ENCODE measurements around the gene RNF215.

The RNF215 gene

DNA sequence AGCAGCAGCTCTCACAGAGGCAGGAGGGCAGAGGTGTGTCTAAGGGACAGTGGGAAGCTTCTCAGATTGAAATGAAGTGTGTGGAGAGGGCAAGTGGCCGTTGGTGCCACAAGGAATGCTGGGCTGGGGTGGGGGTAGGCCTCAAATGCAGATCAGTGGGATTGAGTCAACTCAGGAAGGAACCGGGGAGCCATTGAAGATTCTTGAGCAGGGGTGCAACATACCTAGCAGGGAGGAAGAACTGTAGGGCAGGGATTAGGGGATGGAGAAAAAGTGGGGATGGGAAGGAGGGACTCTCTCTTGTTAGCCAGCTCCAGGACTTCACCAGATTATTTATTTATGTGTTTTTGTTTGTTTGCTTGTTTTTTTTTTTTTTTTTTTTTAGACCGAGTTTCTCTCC is 6.7 kb upstream of the RNF215 start:
- DNase-seq = no peak

DNA sequence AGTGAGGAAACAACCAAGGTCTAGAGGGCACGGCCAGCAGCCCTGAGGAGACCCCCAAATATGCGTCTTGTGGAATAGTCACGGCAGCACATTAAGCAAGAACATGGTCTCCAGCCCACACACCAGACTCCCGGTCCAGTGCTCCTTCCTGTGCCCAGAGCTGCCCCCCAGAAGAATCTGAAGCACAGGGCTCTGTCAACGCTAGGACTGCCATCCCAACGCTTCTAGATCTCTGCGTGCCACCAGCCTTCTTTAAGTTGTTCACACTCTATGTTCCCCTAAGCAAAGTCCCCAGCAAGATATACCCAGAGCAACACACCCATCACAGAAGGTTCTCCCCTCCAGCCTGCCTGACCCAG is 6.1 kb upstream of the RNF215 start:
- DNase-seq = no peak

DNA sequence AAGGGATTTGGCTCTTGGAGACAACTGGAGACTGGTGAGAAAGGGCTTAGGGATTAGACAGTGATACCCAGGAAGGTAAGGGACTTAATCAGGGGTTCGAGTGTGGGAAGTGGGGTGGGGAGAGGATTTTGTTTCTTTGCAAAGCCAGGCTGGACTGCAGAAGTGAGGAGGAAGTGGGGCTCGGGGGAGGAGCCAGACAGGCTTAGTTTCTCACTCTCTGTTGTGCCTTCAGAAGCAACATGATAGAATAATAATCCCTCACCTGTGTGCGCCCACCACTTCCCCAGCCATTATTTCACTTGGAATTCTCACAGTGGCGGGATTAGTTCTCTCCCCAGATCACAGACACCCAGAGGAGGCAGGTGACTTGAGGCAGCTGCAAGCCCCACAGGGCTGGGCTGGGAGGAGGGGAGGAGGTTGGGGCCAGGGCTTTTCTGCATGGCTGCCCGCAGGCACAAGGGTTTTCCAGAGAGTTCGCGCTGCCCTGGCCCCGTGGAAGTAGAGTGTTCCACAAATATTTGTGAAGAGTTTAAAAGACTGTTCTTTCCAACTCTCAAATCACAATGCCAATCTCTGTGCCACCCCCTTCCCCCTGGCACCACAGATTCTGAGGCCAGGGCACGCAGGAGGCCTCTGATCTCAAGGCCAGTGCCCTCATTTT is 5.6 kb upstream of the RNF215 start:
- no peak for DNase-seq

GRCh38 chr22:30390974-30391691 is 3.9 kb upstream of the RNF215 start:
- peak; percentile 79 for DNase-seq

GRCh38 chr22:30386608-30386959 is 627 bp downstream of the RNF215 start:
- DNase-seq = no peak

DNA sequence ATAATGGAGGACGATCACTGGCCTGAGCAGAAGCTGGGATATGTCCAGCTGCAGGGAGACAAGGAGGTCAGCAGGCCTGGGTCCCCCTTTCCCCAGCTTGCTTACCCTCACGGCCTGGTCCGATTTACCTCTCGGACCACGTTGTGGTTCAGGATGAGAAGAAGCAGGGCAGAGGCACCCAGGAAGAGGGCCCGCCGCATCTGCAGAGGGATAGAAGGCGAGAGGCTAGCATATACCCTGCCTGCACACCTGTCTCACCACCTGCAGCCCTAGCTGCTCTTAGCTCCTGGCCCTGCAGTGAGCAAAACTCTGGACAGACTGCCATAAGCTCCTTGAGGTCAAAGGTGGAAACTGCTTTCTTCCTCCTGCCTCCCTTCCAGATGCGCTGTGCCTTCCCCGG is 1.3 kb downstream of the RNF215 start:
- DNase-seq = no peak

DNA sequence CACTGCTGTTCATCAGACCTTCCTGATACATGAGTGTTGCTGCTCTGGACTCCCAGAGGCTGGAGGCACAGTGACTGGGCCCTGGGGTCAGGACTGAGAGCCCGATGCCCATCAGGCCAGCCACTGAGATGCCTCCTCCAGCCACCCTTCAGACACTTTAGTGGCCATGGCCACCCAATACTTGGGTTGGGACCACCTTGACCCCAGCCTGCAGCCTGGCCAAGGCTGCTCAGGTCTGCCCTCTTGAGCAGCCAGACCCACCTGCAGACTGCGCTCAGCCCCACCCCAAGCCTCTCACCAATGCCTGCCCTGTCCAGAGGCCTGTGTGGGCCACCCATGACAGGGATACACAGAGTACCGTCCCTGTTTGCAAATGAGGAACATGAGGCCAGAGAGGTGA is 4.2 kb downstream of the RNF215 start:
- no peak for DNase-seq

DNA sequence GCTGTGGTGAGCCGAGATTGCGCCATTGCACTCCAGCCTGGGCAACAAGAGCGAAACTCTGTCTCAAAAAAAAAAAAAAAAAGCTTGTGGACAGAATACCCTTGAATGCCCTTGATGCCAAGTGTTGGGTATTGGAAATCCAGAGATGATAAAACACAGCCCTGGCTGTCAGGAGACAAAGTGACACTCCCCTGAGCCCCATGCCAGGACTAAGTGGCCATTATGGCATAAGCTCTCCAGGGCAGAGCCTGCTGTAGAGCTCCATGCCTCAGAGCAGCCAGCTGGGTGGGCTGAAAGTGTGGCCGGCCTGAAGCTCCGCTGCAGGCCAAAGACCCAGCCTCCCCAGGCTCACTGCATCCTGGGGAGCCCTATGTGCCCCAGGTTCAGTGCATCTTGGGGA is 4.9 kb downstream of the RNF215 start:
- DNase-seq = no peak

GRCh38 chr22:30381264-30381663 is 5.9 kb downstream of the RNF215 start:
- peak; percentile 44 for DNase-seq

DNA sequence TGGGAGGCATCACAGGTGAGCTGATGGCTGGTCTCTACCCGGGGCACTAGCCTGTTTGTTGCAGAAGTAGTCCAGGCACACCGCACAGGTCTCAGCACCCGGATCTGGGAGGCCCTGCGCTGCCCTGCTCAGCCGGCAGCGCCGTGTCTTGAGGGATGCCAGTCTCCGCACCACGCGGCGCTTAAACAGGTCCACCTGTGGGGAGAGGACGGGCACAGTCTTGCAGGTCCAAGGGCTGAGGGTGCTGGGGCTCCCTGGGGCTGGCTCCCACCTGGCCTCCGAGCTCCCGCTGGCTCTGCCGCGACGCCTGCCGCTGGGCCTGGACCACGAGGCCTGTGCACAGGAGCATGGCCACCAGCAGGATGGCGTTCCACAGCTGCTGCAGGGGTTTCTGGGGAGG is 7.2 kb downstream of the RNF215 start:
- DNase-seq = no peak

DNA sequence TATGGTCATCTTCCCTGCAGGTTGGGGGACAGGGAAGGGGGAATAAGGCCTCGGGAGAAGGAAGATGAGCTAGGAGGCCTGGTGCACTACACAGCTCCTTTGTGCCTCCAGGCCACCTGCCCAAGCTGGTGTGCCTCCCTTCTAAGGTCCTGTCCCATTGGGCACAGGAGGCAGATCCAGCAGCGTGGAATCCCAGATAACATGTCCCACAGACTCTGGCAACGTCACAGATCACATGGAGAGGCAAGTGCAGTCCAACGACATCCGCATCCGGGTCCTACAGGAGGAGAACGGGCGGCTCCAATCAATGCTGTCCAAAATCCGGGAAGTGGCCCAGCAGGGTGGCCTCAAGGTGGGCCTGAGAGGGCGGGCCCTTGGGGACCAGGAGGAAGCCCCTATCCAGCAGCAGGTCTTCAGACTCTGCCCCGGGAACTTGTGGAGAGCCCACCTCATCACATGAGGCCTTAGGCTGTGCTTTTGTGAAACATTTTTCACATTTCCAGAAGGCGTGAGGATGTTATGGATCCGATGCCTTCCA is 11.8 kb downstream of the RNF215 start:
- DNase-seq = no peak

GRCh38 chr22:30373331-30374325 is 13.6 kb downstream of the RNF215 start:
- no peak for DNase-seq

DNA sequence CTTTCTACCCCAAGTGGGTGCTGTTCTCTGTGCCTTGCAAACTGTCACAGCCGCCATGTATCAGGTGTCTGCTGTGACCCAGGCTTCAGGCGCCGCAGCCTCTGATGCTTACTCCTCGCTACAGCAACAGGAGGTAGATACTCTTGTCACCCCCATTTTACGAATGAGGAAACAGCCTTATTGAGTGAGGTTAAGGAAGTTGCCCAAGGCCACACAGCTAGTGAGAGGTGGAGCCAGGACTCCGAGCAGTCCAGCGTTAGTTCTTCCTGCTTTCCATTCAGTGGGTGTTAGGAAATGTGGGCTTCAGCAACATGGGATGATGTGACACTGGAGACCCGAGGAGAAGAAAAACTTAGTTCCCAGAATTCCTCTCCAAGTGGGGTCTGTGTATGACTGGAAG is 14.3 kb downstream of the RNF215 start:
- DNase-seq = no peak

- DNase-seq = no peak
Observed at GRCh38 chr22:30371981-30372380, 15.2 kb downstream of the RNF215 start.

DNA sequence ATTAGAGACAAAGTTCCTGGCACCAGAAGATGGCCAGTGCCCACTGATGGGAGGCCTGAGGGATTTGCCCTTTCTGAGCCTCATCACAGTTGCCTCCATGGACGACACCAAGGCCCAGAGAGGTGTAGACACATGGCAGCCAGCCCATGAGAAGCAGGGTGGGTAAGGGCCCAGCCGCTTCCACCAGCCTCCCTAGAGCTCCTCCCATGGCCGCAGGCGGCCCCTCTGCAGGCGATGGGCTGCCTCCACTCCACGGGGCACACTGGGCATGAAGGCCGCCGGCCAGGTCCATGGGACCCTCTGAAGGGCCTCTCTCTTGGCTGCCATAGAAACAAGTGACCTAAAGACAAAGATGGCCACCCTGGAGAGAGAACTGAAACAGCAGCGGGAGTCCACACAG is 15.9 kb downstream of the RNF215 start:
- no peak for DNase-seq

DNA sequence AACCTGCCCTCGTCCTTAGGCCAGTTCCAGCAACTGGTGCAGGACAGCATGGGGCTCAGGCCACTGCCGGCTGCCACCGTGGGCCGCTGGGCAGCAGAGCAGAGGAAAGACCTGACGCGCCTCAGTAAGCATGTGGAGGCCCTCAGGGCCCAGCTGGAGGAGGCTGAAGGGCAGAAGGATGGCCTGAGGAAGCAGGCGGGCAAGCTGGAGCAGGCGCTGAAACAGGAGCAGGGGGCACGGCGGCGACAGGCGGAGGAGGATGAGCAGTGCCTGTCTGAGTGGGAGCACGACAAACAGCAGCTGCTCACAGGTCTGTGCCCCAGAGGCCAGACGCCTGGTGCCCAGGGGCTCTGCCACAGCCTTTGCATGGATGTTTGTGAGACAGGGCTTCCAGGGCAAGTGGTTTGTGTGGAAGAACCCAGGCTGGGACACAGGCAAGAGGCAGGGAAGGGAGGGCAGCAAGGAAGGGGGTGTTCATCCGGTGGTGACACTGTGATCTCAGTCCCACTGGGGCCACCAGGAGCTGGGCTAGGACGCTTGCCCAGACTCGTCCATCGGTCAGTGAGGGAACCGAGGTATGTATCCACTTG is 16.5 kb downstream of the RNF215 start:
- DNase-seq = no peak

- DNase-seq = no peak
Observed at GRCh38 chr22:30368420-30368819, 18.8 kb downstream of the RNF215 start.

GRCh38 chr22:30365891-30366290 is 21.3 kb downstream of the RNF215 start:
- no peak for DNase-seq

- no peak for DNase-seq
Observed at GRCh38 chr22:30362651-30363281, 24.4 kb downstream of the RNF215 start.

GRCh38 chr22:30361916-30362650 is 25.1 kb downstream of the RNF215 start:
- DNase-seq = no peak

- DNase-seq = no peak
Observed at GRCh38 chr22:30358541-30358940, 28.7 kb downstream of the RNF215 start.
